ENCODE results near the gene CCDC174.

The CCDC174 gene

GRCh38 chr3:14625443-14625842, 26.1 kb upstream of the CCDC174 start:
- no peak for DNase-seq (ENCODE audit: low read depth in 2 of 3, low spot score in 2 of 3)

GRCh38 chr3:14627815-14628214, 23.7 kb upstream of the CCDC174 start:
- DNase-seq (ENCODE audit: low read depth in 2 of 3, low spot score in 2 of 3): no peak

GRCh38 chr3:14628406-14628805, 23.2 kb upstream of the CCDC174 start:
- no peak for DNase-seq (ENCODE audit: low read depth in 2 of 3, low spot score in 2 of 3)

GRCh38 chr3:14630404-14631100, 21.0 kb upstream of the CCDC174 start:
- DNase-seq (ENCODE audit: low read depth in 2 of 3, low spot score in 2 of 3): no peak

GRCh38 chr3:14631101-14631497, 20.5 kb upstream of the CCDC174 start:
- DNase-seq (ENCODE audit: low read depth in 2 of 3, low spot score in 2 of 3): no peak

GRCh38 chr3:14631687-14632441, 19.7 kb upstream of the CCDC174 start:
- no peak for DNase-seq (ENCODE audit: low read depth in 2 of 3, low spot score in 2 of 3)

GRCh38 chr3:14632442-14632930, 19.1 kb upstream of the CCDC174 start:
- no peak for DNase-seq (ENCODE audit: low read depth in 2 of 3, low spot score in 2 of 3)

GRCh38 chr3:14633417-14633816, 18.1 kb upstream of the CCDC174 start:
- DNase-seq (ENCODE audit: low read depth in 2 of 3, low spot score in 2 of 3): no peak

- DNase-seq (ENCODE audit: low read depth in 2 of 3, low spot score in 2 of 3): peak in 1 of 3 experiments; percentile 19
Observed at GRCh38 chr3:14633819-14634424, 17.6 kb upstream of the CCDC174 start.

GRCh38 chr3:14634763-14635400, 16.7 kb upstream of the CCDC174 start:
- no peak for DNase-seq (ENCODE audit: low read depth in 2 of 3, low spot score in 2 of 3)

GRCh38 chr3:14636496-14637087, 15.0 kb upstream of the CCDC174 start:
- DNase-seq (ENCODE audit: low read depth in 2 of 3, low spot score in 2 of 3): no peak

- DNase-seq (ENCODE audit: low read depth in 2 of 3, low spot score in 2 of 3): no peak
Observed at GRCh38 chr3:14640157-14640562, 11.4 kb upstream of the CCDC174 start.

GRCh38 chr3:14640734-14641133, 10.8 kb upstream of the CCDC174 start:
- DNase-seq (ENCODE audit: low read depth in 2 of 3, low spot score in 2 of 3): no peak

GRCh38 chr3:14641346-14641745, 10.2 kb upstream of the CCDC174 start:
- DNase-seq (ENCODE audit: low read depth in 2 of 3, low spot score in 2 of 3): no peak

- DNase-seq (ENCODE audit: low read depth in 2 of 3, low spot score in 2 of 3): no peak
Observed at GRCh38 chr3:14645453-14645852, 6.1 kb upstream of the CCDC174 start.

- no peak for DNase-seq (ENCODE audit: low read depth in 2 of 3, low spot score in 2 of 3)
Observed at GRCh38 chr3:14646131-14646573, 5.4 kb upstream of the CCDC174 start.

- DNase-seq (ENCODE audit: low read depth in 2 of 3, low spot score in 2 of 3): no peak
Observed at GRCh38 chr3:14646589-14647413, 4.8 kb upstream of the CCDC174 start.

GRCh38 chr3:14647976-14648955, 3.3 kb upstream of the CCDC174 start:
- no peak for DNase-seq (ENCODE audit: low read depth in 2 of 3, low spot score in 2 of 3)

- DNase-seq (ENCODE audit: low read depth in 2 of 3, low spot score in 2 of 3): no peak
Observed at GRCh38 chr3:14649466-14649865, 2.1 kb upstream of the CCDC174 start.

Measured in activated CD8-positive, alpha-beta memory T cell treated with anti-CD3 and anti-CD28 coated beads for 48 hours (primary cell).